Osteoblast (primary cell): ENCODE data around the gene TGM2. TPM values are rescaled to one million over a fixed set of nuclear protein-coding genes. Genes with fewer than 3 reads are reported as not detected.

Experiments
- DNase-seq: peaks from one replicate; pipeline ENCODE4 v3.0.0; 2011; ENCODE audit warnings: low spot score, mixed read lengths; ENCODE audit not compliant: insufficient read length; ENCODE audit errors: missing footprints
- H2AFZ ChIP-seq: 2 replicates; pipeline ENCODE4 v1.6.0; 2011; ENCODE audit warnings: mild to moderate bottlenecking, low read length
- H3K27ac ChIP-seq: 2 replicates; pipeline ENCODE4 v1.5.1; 2011; ENCODE audit warnings: mild to moderate bottlenecking, low read depth, low read length, moderate library complexity
- H3K27me3 ChIP-seq: 2 replicates; pipeline ENCODE4 v1.6.0; 2012; ENCODE audit warnings: mild to moderate bottlenecking, control low read depth, inconsistent platforms, low read length, moderate library complexity; ENCODE audit not compliant: insufficient read depth
- H3K36me3 ChIP-seq: 2 replicates; pipeline ENCODE4 v1.5.1; 2011; ENCODE audit warnings: mild to moderate bottlenecking, low read length, control low read depth, moderate library complexity; ENCODE audit not compliant: insufficient read depth
- H3K4me1 ChIP-seq: 2 replicates; pipeline ENCODE4 v1.5.1; 2011; ENCODE audit warnings: mild to moderate bottlenecking, low read length, control low read depth, moderate library complexity; ENCODE audit not compliant: insufficient read depth
- H3K4me2 ChIP-seq: 2 replicates; pipeline ENCODE4 v1.6.0; 2011; ENCODE audit warnings: mild to moderate bottlenecking, low read length; ENCODE audit not compliant: insufficient read depth
- H3K4me3 ChIP-seq: fragments of 200-600 bp; sonication (generic); 3 replicates; pipeline ENCODE4 v1.5.1; 2012; ENCODE audit warnings: mild to moderate bottlenecking, low read length, inconsistent platforms; ENCODE audit not compliant: insufficient read depth
- H3K79me2 ChIP-seq: 2 replicates; pipeline ENCODE4 v1.6.0; 2012; ENCODE audit warnings: mild to moderate bottlenecking, low read length, control low read depth, inconsistent platforms; ENCODE audit not compliant: insufficient read depth
- H3K9me3 ChIP-seq: 2 replicates; pipeline ENCODE4 v1.5.1; 2011; ENCODE audit warnings: low read depth, low read length, control low read depth
- H4K20me1 ChIP-seq: 2 replicates; pipeline ENCODE4 v1.6.0; 2012; ENCODE audit warnings: mild to moderate bottlenecking, low read length, control low read depth; ENCODE audit not compliant: insufficient read depth
- total RNA-seq: library from RNA; depleted of rRNA; stranded (reverse); fragments of >200 nt; gene quantifications from 2 replicates; pipeline ENCODE4 v1.2.3, GENCODE V29; 2012
- TF ChIP-seq, protein P1 (sequence below): IDR thresholded peaks from 2 replicates; pipeline ENCODE4 v1.5.1; 2011; ENCODE audit warnings: mild to moderate bottlenecking, low read depth, low read length, moderate library complexity; ENCODE audit errors: extremely low read depth

TGM2 gene
- total RNA-seq, 1 donor, result 78.2 TPM

- Histone ChIP-seq H3K27me3 (no peaks in the 10 kb centered on the region), H3K27ac (no peak overlapping the region), H3K36me3 (no peaks in the 10 kb centered on the region), H3K9me3 (no peaks in the 10 kb centered on the region), H4K20me1 (no peaks in the 10 kb centered on the region), H3K4me3 (no peak overlapping the region), H2AFZ (no peak overlapping the region), H3K4me1 (peaks cover 40% of the 10 kb centered on the region), H3K79me2 (no peaks in the 10 kb centered on the region), H3K4me2 (no peak overlapping the region)
- no peak for DNase-seq
- TF ChIP-seq, protein P1, sequence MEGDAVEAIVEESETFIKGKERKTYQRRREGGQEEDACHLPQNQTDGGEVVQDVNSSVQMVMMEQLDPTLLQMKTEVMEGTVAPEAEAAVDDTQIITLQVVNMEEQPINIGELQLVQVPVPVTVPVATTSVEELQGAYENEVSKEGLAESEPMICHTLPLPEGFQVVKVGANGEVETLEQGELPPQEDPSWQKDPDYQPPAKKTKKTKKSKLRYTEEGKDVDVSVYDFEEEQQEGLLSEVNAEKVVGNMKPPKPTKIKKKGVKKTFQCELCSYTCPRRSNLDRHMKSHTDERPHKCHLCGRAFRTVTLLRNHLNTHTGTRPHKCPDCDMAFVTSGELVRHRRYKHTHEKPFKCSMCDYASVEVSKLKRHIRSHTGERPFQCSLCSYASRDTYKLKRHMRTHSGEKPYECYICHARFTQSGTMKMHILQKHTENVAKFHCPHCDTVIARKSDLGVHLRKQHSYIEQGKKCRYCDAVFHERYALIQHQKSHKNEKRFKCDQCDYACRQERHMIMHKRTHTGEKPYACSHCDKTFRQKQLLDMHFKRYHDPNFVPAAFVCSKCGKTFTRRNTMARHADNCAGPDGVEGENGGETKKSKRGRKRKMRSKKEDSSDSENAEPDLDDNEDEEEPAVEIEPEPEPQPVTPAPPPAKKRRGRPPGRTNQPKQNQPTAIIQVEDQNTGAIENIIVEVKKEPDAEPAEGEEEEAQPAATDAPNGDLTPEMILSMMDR, result no peak
These were observed 43.3 kb downstream of the TGM2 start for GRCh38 chr20:38121741-38122140.

GRCh38 chr20:38120625-38120988, 44.5 kb downstream of the TGM2 start:
- no peak overlapping the region for H3K27ac ChIP-seq
- TF ChIP-seq, protein P1, result no peak
- no peaks in the 10 kb centered on the region for H4K20me1 ChIP-seq
- no peak for DNase-seq
- no peak overlapping the region for H2AFZ ChIP-seq
- H3K4me2 ChIP-seq, result no peak overlapping the region
- no peaks in the 10 kb centered on the region for H3K9me3 ChIP-seq
- no peaks in the 10 kb centered on the region for H3K79me2 ChIP-seq
- H3K4me3 ChIP-seq, result no peak overlapping the region
- no peaks in the 10 kb centered on the region for H3K36me3 ChIP-seq
- no peaks in the 10 kb centered on the region for H3K27me3 ChIP-seq
- H3K4me1 ChIP-seq, result peaks cover 29% of the 10 kb centered on the region

DNA sequence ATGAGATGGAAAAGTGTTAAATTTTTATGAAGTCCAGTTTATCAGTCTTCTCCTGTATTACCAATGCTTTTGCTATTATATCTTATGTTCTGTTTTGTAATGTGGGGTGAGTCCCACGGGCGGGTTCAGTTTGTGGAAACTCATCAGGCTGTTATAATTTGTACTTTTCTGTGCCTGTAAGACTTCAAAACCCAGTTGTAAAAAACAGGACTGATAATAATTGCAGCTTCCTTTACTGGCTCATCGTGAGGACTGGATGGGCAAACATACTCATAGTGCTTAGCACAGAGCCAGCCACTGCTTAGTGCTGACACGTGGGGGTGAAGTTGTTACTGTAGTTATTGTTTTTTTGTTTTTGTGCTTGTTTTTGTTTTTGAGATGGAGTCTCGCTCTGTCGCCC, 45.6 kb downstream of the TGM2 start:
- Histone ChIP-seq H3K27ac (no peak overlapping the region), H3K4me3 (no peak overlapping the region), H3K36me3 (no peaks in the 10 kb centered on the region), H4K20me1 (no peaks in the 10 kb centered on the region), H3K9me3 (no peaks in the 10 kb centered on the region), H3K4me1 (peaks cover 25% of the 10 kb centered on the region), H3K4me2 (no peak overlapping the region), H2AFZ (no peak overlapping the region), H3K79me2 (no peaks in the 10 kb centered on the region), H3K27me3 (no peaks in the 10 kb centered on the region)
- TF ChIP-seq, protein P1, result no peak
- no peak for DNase-seq

GRCh38 chr20:38117635-38118034, 47.4 kb downstream of the TGM2 start:
- no peak for DNase-seq
- H3K4me1 ChIP-seq, result peaks cover 25% of the 10 kb centered on the region
- H3K9me3 ChIP-seq, result no peaks in the 10 kb centered on the region
- no peak overlapping the region for H2AFZ ChIP-seq
- no peaks in the 10 kb centered on the region for H3K79me2 ChIP-seq
- H3K4me2 ChIP-seq, result no peak overlapping the region
- no peaks in the 10 kb centered on the region for H3K36me3 ChIP-seq
- H3K27ac ChIP-seq, result peak overlapping the region; percentile 72
- no peaks in the 10 kb centered on the region for H3K27me3 ChIP-seq
- TF ChIP-seq, protein P1, result no peak
- no peaks in the 10 kb centered on the region for H4K20me1 ChIP-seq
- no peak overlapping the region for H3K4me3 ChIP-seq
